Measurements from ENCODE around the gene SPSB3. TPM values are rescaled to one million over a fixed set of nuclear protein-coding genes. Genes with fewer than 3 reads are reported as not detected.

SPSB3 gene
- total and polyA plus RNA-seq, 7 donors = 34.4 to 98.4 (median 61.4) TPM

- no peak overlapping the region for H3K27ac ChIP-seq
- peaks cover 0 to 5% (median 4%) of the 10 kb centered on the region in 4 donors for H3K4me1 ChIP-seq
- H3K9me3 ChIP-seq = no peaks in the 10 kb centered on the region
- H3K36me3 ChIP-seq = peaks cover 42 to 89% (median 51%) of the 10 kb centered on the region in 4 donors
- no peaks in the 10 kb centered on the region for H3K27me3 ChIP-seq
- 96 to 97% methylated on average over 35 of the region's 35 CpGs for WGBS, 2 donors
- TF ChIP-seq EP300 (IDR thresholded peaks at IDR 0.05) = no peak
- no peak for TF ChIP-seq POLR2AphosphoS5 (IDR thresholded peaks at IDR 0.05)
- TF ChIP-seq CTCF (IDR thresholded peaks at IDR 0.05) = no peak
- TF ChIP-seq POLR2A (IDR thresholded peaks at IDR 0.05) = no peak
- intact Hi-C loops (cut with DNase I) = no loop called here
- H3K4me3 ChIP-seq = no peak overlapping the region
- no peak for DNase-seq
These were observed 36.6 kb upstream of the SPSB3 start for GRCh38 chr16:1818873-1819525.

GRCh38 chr16:1818204-1818872 is 36.0 kb upstream of the SPSB3 start:
- DNase-seq = no peak
- no peaks in the 10 kb centered on the region for H3K9me3 ChIP-seq
- intact Hi-C loops (cut with DNase I) = no loop called here
- TF ChIP-seq CTCF (IDR thresholded peaks at IDR 0.05) (no peak), POLR2A (IDR thresholded peaks at IDR 0.05) (no peak), POLR2AphosphoS5 (IDR thresholded peaks at IDR 0.05) (no peak), EP300 (IDR thresholded peaks at IDR 0.05) (no peak)
- H3K27me3 ChIP-seq = no peaks in the 10 kb centered on the region
- H3K4me1 ChIP-seq = no peaks in the 10 kb centered on the region
- H3K36me3 ChIP-seq = peaks cover 42 to 92% (median 51%) of the 10 kb centered on the region in 4 donors
- no peak overlapping the region for H3K4me3 ChIP-seq
- no peak overlapping the region for H3K27ac ChIP-seq
- 95 to 97% methylated on average over 27 of the region's 27 CpGs for WGBS, 2 donors

- TF ChIP-seq POLR2AphosphoS5 (IDR thresholded peaks at IDR 0.05) = no peak
- TF ChIP-seq CTCF (IDR thresholded peaks at IDR 0.05) = no peak
- TF ChIP-seq POLR2A (IDR thresholded peaks at IDR 0.05) = no peak
- H3K4me1 ChIP-seq = peaks cover 0 to 4% (median 0%) of the 10 kb centered on the region in 4 donors
- H3K9me3 ChIP-seq = no peaks in the 10 kb centered on the region
- peaks cover 42 to 95% (median 50%) of the 10 kb centered on the region in 4 donors for H3K36me3 ChIP-seq
- H3K27me3 ChIP-seq = no peaks in the 10 kb centered on the region
- H3K4me3 ChIP-seq = no peak overlapping the region
- no peak for DNase-seq
- 94% methylated on average over 17 of the region's 17 CpGs for WGBS, 2 donors
- no peak overlapping the region for H3K27ac ChIP-seq
- intact Hi-C loops (cut with DNase I) = no loop called here
These were observed 35.3 kb upstream of the SPSB3 start for GRCh38 chr16:1817716-1818115.

GRCh38 chr16:1817276-1817589 is 34.9 kb upstream of the SPSB3 start:
- no peak overlapping the region for H3K4me3 ChIP-seq
- no peak overlapping the region for H3K27ac ChIP-seq
- intact Hi-C loops (cut with DNase I) = no loop called here
- H3K4me1 ChIP-seq = peaks cover 0 to 6% (median 0%) of the 10 kb centered on the region in 4 donors
- 95 to 96% methylated on average over 9 of the region's 9 CpGs for WGBS, 2 donors
- peaks cover 37 to 90% (median 46%) of the 10 kb centered on the region in 4 donors for H3K36me3 ChIP-seq
- no peak for DNase-seq
- no peaks in the 10 kb centered on the region for H3K9me3 ChIP-seq
- H3K27me3 ChIP-seq = no peaks in the 10 kb centered on the region
- TF ChIP-seq CTCF (IDR thresholded peaks at IDR 0.05) (no peak), POLR2AphosphoS5 (IDR thresholded peaks at IDR 0.05) (no peak), EP300 (IDR thresholded peaks at IDR 0.05) (no peak), POLR2A (IDR thresholded peaks at IDR 0.05) (no peak)
